Ascending aorta (tissue), 2 donors: ENCODE results near the gene CRELD2. TPM values are rescaled to one million over a fixed set of nuclear protein-coding genes. Genes with fewer than 3 reads are reported as not detected.

Experiments
- DNase-seq, 2 donors: peaks; one replicate each; pipeline ENCODE4 v3.0.0-alpha.2; 2019; ENCODE audit warnings: low spot score in 2 of 2
- H3K27ac ChIP-seq, 2 donors: fragments of 200-600 bp; sonication (generic); one replicate each; pipeline ENCODE4 v1.5.1; 2016 to 2017; ENCODE audit warnings: mild to moderate bottlenecking in 1 of 2
- H3K27me3 ChIP-seq: fragments of 200-600 bp; sonication (generic); one replicate; pipeline ENCODE4 v1.5.1; 2017
- H3K36me3 ChIP-seq, 2 donors: fragments of 200-600 bp; sonication (generic); one replicate each; pipeline ENCODE4 v1.5.1; 2016
- H3K4me1 ChIP-seq, 2 donors: fragments of 200-600 bp; sonication (generic); one replicate each; pipeline ENCODE4 v1.5.1; 2016 to 2017; ENCODE audit warnings: mild to moderate bottlenecking in 1 of 2
- H3K4me3 ChIP-seq, 2 donors: fragments of 200-600 bp; sonication (generic); one replicate each; pipeline ENCODE4 v1.5.1; 2016 to 2017; ENCODE audit warnings: mild to moderate bottlenecking in 1 of 2
- H3K9me3 ChIP-seq, 2 donors: fragments of 200-600 bp; sonication (generic); one replicate each; pipeline ENCODE4 v1.5.1; 2016
- CTCF ChIP-seq, 3 experiments: fragments of 200-600 bp in 2 of 3; fragments of 450-650 bp in 1 of 3; sonication (generic) in 2 of 3; IDR thresholded peaks; one replicate each; pipeline ENCODE4 v1.5.1; 2016 to 2019; ENCODE audit warnings: antibody characterized with exemption in 3 of 3, mild to moderate bottlenecking in 1 of 3, moderate library complexity in 1 of 3
- intact Hi-C: fragments of 100-400 bp; cut with DNase I; formaldehyde crosslinking; loops from one replicate; pipeline ENCODE4 v1.15.1; 2023
- total RNA-seq: library from RNA; depleted of rRNA; stranded (reverse); fragments of >200 nt; gene quantifications from one replicate; pipeline ENCODE4 v1.1.0, GENCODE V29; 2016

Gene CRELD2
- total RNA-seq, 1 donor from 2014 or later: 61.8 TPM

GRCh38 chr22:49928555-49929210 is 10.2 kb downstream of the CRELD2 start:
- Histone ChIP-seq H3K4me3 (no peak overlapping the region), H3K27ac (no peak overlapping the region), H3K36me3 (peaks cover 5 to 19% of the 10 kb centered on the region in 2 donors), H3K27me3 (no peaks in the 10 kb centered on the region), H3K4me1 (peaks cover 0 to 12% of the 10 kb centered on the region in 2 donors), H3K9me3 (no peaks in the 10 kb centered on the region)
- no peak for DNase-seq
- intact Hi-C loops: loop anchor here (1.0 kb wide), 1 partner anchor 102 kb away; no protein-coding TSS in a partner anchor
- TF ChIP-seq CTCF (IDR thresholded peaks at IDR 0.05): no peak

- H3K27ac ChIP-seq: no peak overlapping the region
- H3K36me3 ChIP-seq: peaks cover 0 to 14% of the 10 kb centered on the region in 2 donors
- no peaks in the 10 kb centered on the region for H3K9me3 ChIP-seq
- TF ChIP-seq CTCF (IDR thresholded peaks at IDR 0.05): peak; percentile 35 to 98 (median 54)
- H3K4me1 ChIP-seq: peaks cover 2 to 19% of the 10 kb centered on the region in 2 donors
- DNase-seq: no peak
- H3K27me3 ChIP-seq: no peaks in the 10 kb centered on the region
- intact Hi-C loops: loop anchor here (1.0 kb wide), 1 partner anchor 101 kb away; no protein-coding TSS in a partner anchor
- no peak overlapping the region for H3K4me3 ChIP-seq
Measured at GRCh38 chr22:49929211-49929979, 11.0 kb downstream of the CRELD2 start.

GRCh38 chr22:49929994-49930575 is 11.7 kb downstream of the CRELD2 start:
- H3K4me1 ChIP-seq: peaks cover 7 to 26% of the 10 kb centered on the region in 2 donors
- H3K9me3 ChIP-seq: no peaks in the 10 kb centered on the region
- intact Hi-C loops: loop anchor here (1.0 to 10.0 kb wide), 4 partner anchors 63 to 375 kb away; partner anchors contain the start of genes PLXNB2 and SELENOO
- H3K4me3 ChIP-seq: no peak overlapping the region
- H3K27me3 ChIP-seq: no peaks in the 10 kb centered on the region
- peaks cover 0 to 12% of the 10 kb centered on the region in 2 donors for H3K36me3 ChIP-seq
- no peak for TF ChIP-seq CTCF (IDR thresholded peaks at IDR 0.05)
- no peak overlapping the region for H3K27ac ChIP-seq
- no peak for DNase-seq

- intact Hi-C loops: loop anchor here (1.0 to 10.0 kb wide), 4 partner anchors 13 to 374 kb away; partner anchors contain the start of genes ALG12, CRELD2, PLXNB2 and SELENOO
- Histone ChIP-seq H3K27ac (no peak overlapping the region), H3K27me3 (no peaks in the 10 kb centered on the region), H3K9me3 (no peaks in the 10 kb centered on the region), H3K36me3 (peaks cover 0 to 6% of the 10 kb centered on the region in 2 donors), H3K4me3 (no peak overlapping the region), H3K4me1 (peaks cover 8 to 27% of the 10 kb centered on the region in 2 donors)
- peak; percentile 51 to 89 for DNase-seq
- peak; percentile 55 to 72 (median 57) for TF ChIP-seq CTCF (IDR thresholded peaks at IDR 0.05)
Measured at GRCh38 chr22:49930596-49931412, 12.4 kb downstream of the CRELD2 start.
